GM23248 (cell line): ENCODE results near the gene PMVK. TPM values are rescaled to one million over a fixed set of nuclear protein-coding genes. Genes with fewer than 3 reads are reported as not detected.

ENCODE experiments used
- DNase-seq: peaks from one replicate; pipeline ENCODE4 v3.0.0-alpha.2; 2015
- H2AFZ ChIP-seq: fragments of 200-600 bp; sonication (generic); 2 replicates; pipeline ENCODE4 v1.6.1; 2016; ENCODE audit warnings: antibody characterized with exemption
- H3F3A ChIP-seq: fragments of 200-600 bp; sonication (generic); 2 replicates; pipeline ENCODE4 v1.6.1; 2016; ENCODE audit warnings: mild to moderate bottlenecking, antibody characterized with exemption, mixed run types; ENCODE audit not compliant: insufficient read depth
- H3K27ac ChIP-seq: fragments of 200-600 bp; sonication (generic); 2 replicates; pipeline ENCODE4 v1.5.1; 2016; ENCODE audit warnings: mild to moderate bottlenecking
- H3K27me3 ChIP-seq: fragments of 200-600 bp; sonication (generic); replicated peaks from 2 replicates; pipeline ENCODE4 v1.6.1; 2016; ENCODE audit warnings: mild to moderate bottlenecking; ENCODE audit not compliant: insufficient read depth
- H3K36me3 ChIP-seq: fragments of 200-600 bp; sonication (generic); 2 replicates; pipeline ENCODE4 v1.6.1; 2016; ENCODE audit warnings: low read depth, mild to moderate bottlenecking
- H3K4me1 ChIP-seq: fragments of 200-600 bp; sonication (generic); 2 replicates; pipeline ENCODE4 v1.6.1; 2016; ENCODE audit warnings: mild to moderate bottlenecking; ENCODE audit not compliant: insufficient read depth
- H3K4me2 ChIP-seq: fragments of 200-600 bp; sonication (generic); one replicate; pipeline ENCODE4 v1.6.1; 2016; ENCODE audit warnings: mild to moderate bottlenecking; ENCODE audit not compliant: unreplicated experiment
- H3K4me3 ChIP-seq: fragments of 200-600 bp; sonication (generic); 2 replicates; pipeline ENCODE4 v1.5.1; 2016; ENCODE audit warnings: mild to moderate bottlenecking
- H3K79me2 ChIP-seq: fragments of 200-600 bp; sonication (generic); 2 replicates; pipeline ENCODE4 v1.6.1; 2016; ENCODE audit warnings: mild to moderate bottlenecking; ENCODE audit not compliant: insufficient read depth
- H3K9ac ChIP-seq: fragments of 200-600 bp; sonication (generic); 2 replicates; pipeline ENCODE4 v1.6.1; 2016; ENCODE audit warnings: mild to moderate bottlenecking
- H3K9me2 ChIP-seq: fragments of 200-600 bp; sonication (generic); 2 replicates; pipeline ENCODE4 v1.6.1; 2016; ENCODE audit warnings: mixed run types, mild to moderate bottlenecking, moderate library complexity; ENCODE audit not compliant: insufficient read depth
- H3K9me3 ChIP-seq: fragments of 200-600 bp; sonication (generic); one replicate; pipeline ENCODE4 v1.6.1; 2017; ENCODE audit warnings: low read depth
- H4K20me1 ChIP-seq: fragments of 200-600 bp; sonication (generic); 2 replicates; pipeline ENCODE4 v1.6.0; 2016; ENCODE audit not compliant: insufficient read depth
- EZH2 ChIP-seq: fragments of 200-600 bp; sonication (generic); IDR thresholded peaks from 2 replicates; pipeline ENCODE4 v1.6.1; 2018; ENCODE audit warnings: antibody characterized with exemption, mild to moderate bottlenecking; ENCODE audit not compliant: insufficient read depth, poor library complexity, severe bottlenecking
- EZH2phosphoT487 ChIP-seq: fragments of 200-600 bp; sonication (generic); IDR thresholded peaks from 2 replicates; pipeline ENCODE4 v1.6.1; 2018; ENCODE audit warnings: antibody characterized with exemption, moderate library complexity, mild to moderate bottlenecking, low read depth; ENCODE audit not compliant: insufficient read depth
- WGBS, 2 experiments: methylation state at CpG; one replicate each; pipeline ENCODE4 v1.1.6; 2015 to 2017; ENCODE audit warnings: low lambda C conversion rate in 2 of 2, low coverage in 1 of 2; ENCODE audit errors: missing lambda C conversion rate in 2 of 2; 5-methylcytosine and 5-hydroxymethylcytosine counted together
- in situ Hi-C: fragments of 300-500 bp; cut with MboI; formaldehyde crosslinking; loops from 2 replicates; pipeline ENCODE4 v1.15.0; 2020
- polyA plus RNA-seq: library from polyadenylated mRNA; unstranded; fragments of >200 nt; fragmentation: Nextera tagmentation; extraction: Ambion mirVana; gene quantifications from 2 replicates; pipeline ENCODE4 v1.2.1, GENCODE V29; 2016
- total RNA-seq: library from RNA; depleted of rRNA; stranded (reverse); fragments of >200 nt; shearing (Covaris generic); gene quantifications from 2 replicates; pipeline ENCODE4 v1.2.3, GENCODE V29; 2014

Gene PMVK
- total and polyA plus RNA-seq, 2 experiments from 2014 or later, result 6.4 to 36.6 TPM

DNA sequence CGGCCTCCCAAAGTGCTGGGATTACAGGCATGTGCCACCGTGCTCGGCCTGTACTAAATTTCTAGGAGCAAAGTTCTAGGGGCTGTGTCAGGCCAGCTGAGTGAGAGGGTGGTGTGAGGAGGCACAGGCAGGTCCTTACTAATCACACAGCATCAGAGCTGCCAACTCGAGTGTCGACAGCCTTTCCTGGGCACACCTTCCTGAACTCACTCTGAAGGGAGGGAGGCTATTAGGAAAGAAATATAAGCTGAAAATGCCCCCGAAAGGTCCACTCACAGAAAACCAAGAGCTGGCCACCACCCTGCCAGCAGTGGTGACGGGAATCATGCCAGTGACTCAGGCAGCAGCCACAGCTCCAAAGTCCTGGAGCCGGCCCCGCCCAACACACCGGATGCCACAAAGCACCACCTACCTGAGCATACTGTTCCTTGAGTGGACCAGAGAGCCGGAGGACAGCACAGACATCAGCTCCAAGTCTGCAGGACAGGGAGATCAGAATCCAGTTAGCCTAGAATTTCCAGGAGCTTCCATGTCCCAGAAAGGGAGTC lies 4.5 kb downstream of the PMVK start:
- DNase-seq, result peak; percentile 32
- no peaks in the 10 kb centered on the region for H3K9me2 ChIP-seq
- TF ChIP-seq EZH2 (no peak), EZH2phosphoT487 (no peak)
- H2AFZ ChIP-seq, result no peak overlapping the region
- no peak overlapping the region for H3K27ac ChIP-seq
- no peak overlapping the region for H3K4me3 ChIP-seq
- H4K20me1 ChIP-seq, result no peaks in the 10 kb centered on the region
- H3K36me3 ChIP-seq, result no peaks in the 10 kb centered on the region
- in situ Hi-C loops, result no loop called here
- WGBS, 2 experiments, result 88 to 89% methylated on average over 11 of the region's 11 CpGs
- H3K4me2 ChIP-seq, result no peak overlapping the region
- no peaks in the 10 kb centered on the region for H3K9me3 ChIP-seq
- peaks cover 10% of the 10 kb centered on the region; the same call in 1 of the 2 replicates for H3K79me2 ChIP-seq
- no peaks in the 10 kb centered on the region for H3K27me3 ChIP-seq
- no peaks in the 10 kb centered on the region for H3F3A ChIP-seq
- H3K4me1 ChIP-seq, result 0 out of 2 replicates have a peak, but pooled peaks cover 5% of the 10 kb centered on the region
- no peak overlapping the region for H3K9ac ChIP-seq

DNA sequence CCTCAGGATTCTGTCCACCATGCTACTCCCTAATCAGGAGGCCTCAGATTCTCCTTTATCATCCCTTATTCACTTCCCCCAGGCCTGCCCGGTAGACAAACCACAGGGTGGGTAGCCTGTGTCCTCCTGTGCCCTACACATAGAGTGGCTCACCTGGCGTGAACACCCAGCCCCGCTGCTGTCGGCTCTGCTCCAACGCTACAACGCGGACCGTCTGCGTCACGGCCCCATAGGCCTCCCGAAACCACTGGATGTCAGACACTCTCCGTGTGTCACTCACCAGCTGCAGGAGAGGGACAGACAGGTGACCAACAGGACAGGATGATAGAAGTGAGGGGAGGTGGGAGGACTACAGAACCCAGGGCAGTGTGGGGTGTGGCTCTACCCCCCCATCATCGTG lies 10.3 kb downstream of the PMVK start:
- H3F3A ChIP-seq, result no peaks in the 10 kb centered on the region
- 90 to 91% methylated on average over 13 of the region's 13 CpGs for whole genome bisulfite sequencing, 2 experiments

GRCh38 chr1:154925335-154926170 lies 11.0 kb downstream of the PMVK start:
- no peaks in the 10 kb centered on the region for H3F3A ChIP-seq
- in situ Hi-C loops, result no loop called here
- no peak for TF ChIP-seq EZH2phosphoT487
- TF ChIP-seq EZH2, result no peak
- H3K9ac ChIP-seq, result no peak overlapping the region
- H3K4me2 ChIP-seq, result no peak overlapping the region
- H3K9me3 ChIP-seq, result no peaks in the 10 kb centered on the region
- no peaks in the 10 kb centered on the region for H3K36me3 ChIP-seq
- H3K27ac ChIP-seq, result no peak overlapping the region
- H3K9me2 ChIP-seq, result no peaks in the 10 kb centered on the region
- no peak overlapping the region for H2AFZ ChIP-seq
- H4K20me1 ChIP-seq, result no peaks in the 10 kb centered on the region
- H3K4me3 ChIP-seq, result no peak overlapping the region
- WGBS, 2 experiments, result 98 to 100% methylated on average over 3 of the region's 3 CpGs
- no peaks in the 10 kb centered on the region for H3K79me2 ChIP-seq
- no peaks in the 10 kb centered on the region for H3K4me1 ChIP-seq
- no peaks in the 10 kb centered on the region for H3K27me3 ChIP-seq
- no peak for DNase-seq

More for the DNA sequence above, 10.3 kb downstream of the PMVK start:
- in situ Hi-C loops, result no loop called here
- no peak overlapping the region for H3K4me2 ChIP-seq
- H3K9ac ChIP-seq, result no peak overlapping the region
- no peaks in the 10 kb centered on the region for H3K9me3 ChIP-seq
- no peak overlapping the region for H3K27ac ChIP-seq
- no peaks in the 10 kb centered on the region for H3K4me1 ChIP-seq
- no peaks in the 10 kb centered on the region for H3K79me2 ChIP-seq
- H3K36me3 ChIP-seq, result no peaks in the 10 kb centered on the region
- no peak overlapping the region for H3K4me3 ChIP-seq
- no peaks in the 10 kb centered on the region for H3K27me3 ChIP-seq
- no peak overlapping the region for H2AFZ ChIP-seq
- no peaks in the 10 kb centered on the region for H4K20me1 ChIP-seq
- no peaks in the 10 kb centered on the region for H3K9me2 ChIP-seq
- no peak for TF ChIP-seq EZH2
- TF ChIP-seq EZH2phosphoT487, result no peak
- no peak for DNase-seq

- in situ Hi-C loops, result no loop called here
These were observed 12.8 kb downstream of the PMVK start for GRCh38 chr1:154923695-154924094.

More at GRCh38 chr1:154923695-154924094, 12.8 kb downstream of the PMVK start:
- Histone ChIP-seq H3K9me2 (no peaks in the 10 kb centered on the region), H3K9ac (no peak overlapping the region), H3K4me1 (no peaks in the 10 kb centered on the region), H3K4me3 (no peak overlapping the region), H3K36me3 (no peaks in the 10 kb centered on the region), H3F3A (no peaks in the 10 kb centered on the region), H3K79me2 (no peaks in the 10 kb centered on the region), H3K27me3 (no peaks in the 10 kb centered on the region), H3K27ac (no peak overlapping the region), H3K4me2 (no peak overlapping the region), H2AFZ (no peak overlapping the region), H3K9me3 (no peaks in the 10 kb centered on the region), H4K20me1 (no peaks in the 10 kb centered on the region)
- WGBS, 2 experiments, result 92 to 98% methylated on average over 3 of the region's 3 CpGs
- DNase-seq, result no peak
- TF ChIP-seq EZH2phosphoT487, result no peak
- no peak for TF ChIP-seq EZH2
